GM21526 (cell line): ENCODE measurements around the gene TMEM178B.
"Not testable (repeated sequence)": the region's sequence is repeated elsewhere in the genome, so short reads cannot be mapped to it uniquely, and the experiment has no call there.

ENCODE experiments used
- ATAC-seq: cut with Tn5 transposase; IDR thresholded peaks from one replicate; pipeline ENCODE4 v1.9.1; 2021; ENCODE audit warnings: moderate library complexity; ENCODE audit not compliant: unreplicated experiment, low FRiP score

Gene TMEM178B

GRCh38 chr7:141073641-141074161 is at the start of gene TMEM178B:
TMEM178B (plus strand) TSS chr7:141074064.
- ATAC-seq = no peak

GRCh38 chr7:141024668-141025067 is 49.2 kb upstream of the TMEM178B start:
- ATAC-seq = no peak

GRCh38 chr7:141027043-141027442 is 46.8 kb upstream of the TMEM178B start:
- no peak for ATAC-seq

- no peak for ATAC-seq
These were observed 45.1 kb upstream of the TMEM178B start for GRCh38 chr7:141028767-141029166.

GRCh38 chr7:141032539-141033323 is 41.1 kb upstream of the TMEM178B start:
- not testable (repeated sequence) for ATAC-seq

- ATAC-seq = not testable (repeated sequence)
These were observed 35.8 kb upstream of the TMEM178B start for GRCh38 chr7:141038100-141038499.

- ATAC-seq = no peak
These were observed 34.5 kb upstream of the TMEM178B start for GRCh38 chr7:141039376-141039775.

- ATAC-seq = no peak
These were observed 31.4 kb upstream of the TMEM178B start for GRCh38 chr7:141042222-141043193.

- no peak for ATAC-seq
These were observed 30.2 kb upstream of the TMEM178B start for GRCh38 chr7:141043616-141044015.

- no peak for ATAC-seq
These were observed 28.6 kb upstream of the TMEM178B start for GRCh38 chr7:141045126-141045841.

GRCh38 chr7:141045842-141046620 is 27.8 kb upstream of the TMEM178B start:
- ATAC-seq = no peak

GRCh38 chr7:141053626-141054025 is 20.2 kb upstream of the TMEM178B start:
- ATAC-seq = no peak

GRCh38 chr7:141055146-141055545 is 18.7 kb upstream of the TMEM178B start:
- no peak for ATAC-seq

- ATAC-seq = no peak
These were observed 16.1 kb upstream of the TMEM178B start for GRCh38 chr7:141057788-141058187.

- not testable (repeated sequence) for ATAC-seq
These were observed 6.0 kb upstream of the TMEM178B start for GRCh38 chr7:141067856-141068255.

GRCh38 chr7:141071260-141071854 is 2.5 kb upstream of the TMEM178B start:
- no peak for ATAC-seq

GRCh38 chr7:141071855-141072547 is 1.9 kb upstream of the TMEM178B start:
- no peak for ATAC-seq

- no peak for ATAC-seq
These were observed 1.2 kb upstream of the TMEM178B start for GRCh38 chr7:141072548-141073172.
